ENCODE results near the gene ZNF777.

DNA sequence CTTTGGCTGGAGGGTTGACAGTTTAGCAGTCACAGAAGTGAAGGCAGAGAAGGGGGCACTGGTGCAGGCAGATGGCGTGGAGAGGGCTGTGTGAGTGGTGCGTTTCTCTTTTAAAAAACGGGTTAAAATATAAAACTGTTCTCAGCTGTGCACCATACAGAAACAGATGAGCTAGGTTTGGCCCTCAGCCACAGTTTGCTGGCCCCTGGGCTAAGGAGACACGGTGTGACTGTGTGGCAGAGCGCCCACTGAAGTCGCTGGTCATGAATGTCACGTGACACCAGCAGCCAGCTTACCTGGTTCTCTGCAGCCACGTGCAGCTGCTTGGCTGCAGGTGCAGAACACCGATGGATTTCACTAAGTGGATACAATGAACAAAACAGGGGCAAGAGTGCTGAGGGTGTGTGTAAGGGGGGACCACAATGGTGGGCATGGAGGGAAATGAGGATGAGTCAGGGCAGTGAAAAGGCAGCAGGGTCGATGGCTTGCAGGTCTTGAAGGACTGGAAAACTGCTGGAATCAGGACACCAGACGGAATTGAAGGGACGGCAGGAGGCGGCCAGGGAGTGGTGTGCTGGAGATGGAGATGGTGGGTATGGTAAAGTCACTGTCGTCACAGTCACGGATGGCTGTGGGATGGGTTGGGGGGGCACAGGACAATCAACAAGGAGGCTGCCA, 29.4 kb upstream of the ZNF777 start:
- TF ChIP-seq, protein P1, sequence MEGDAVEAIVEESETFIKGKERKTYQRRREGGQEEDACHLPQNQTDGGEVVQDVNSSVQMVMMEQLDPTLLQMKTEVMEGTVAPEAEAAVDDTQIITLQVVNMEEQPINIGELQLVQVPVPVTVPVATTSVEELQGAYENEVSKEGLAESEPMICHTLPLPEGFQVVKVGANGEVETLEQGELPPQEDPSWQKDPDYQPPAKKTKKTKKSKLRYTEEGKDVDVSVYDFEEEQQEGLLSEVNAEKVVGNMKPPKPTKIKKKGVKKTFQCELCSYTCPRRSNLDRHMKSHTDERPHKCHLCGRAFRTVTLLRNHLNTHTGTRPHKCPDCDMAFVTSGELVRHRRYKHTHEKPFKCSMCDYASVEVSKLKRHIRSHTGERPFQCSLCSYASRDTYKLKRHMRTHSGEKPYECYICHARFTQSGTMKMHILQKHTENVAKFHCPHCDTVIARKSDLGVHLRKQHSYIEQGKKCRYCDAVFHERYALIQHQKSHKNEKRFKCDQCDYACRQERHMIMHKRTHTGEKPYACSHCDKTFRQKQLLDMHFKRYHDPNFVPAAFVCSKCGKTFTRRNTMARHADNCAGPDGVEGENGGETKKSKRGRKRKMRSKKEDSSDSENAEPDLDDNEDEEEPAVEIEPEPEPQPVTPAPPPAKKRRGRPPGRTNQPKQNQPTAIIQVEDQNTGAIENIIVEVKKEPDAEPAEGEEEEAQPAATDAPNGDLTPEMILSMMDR (IDR thresholded peaks at IDR 0.05), result no peak
- TF ChIP-seq TCF7L2 (IDR thresholded peaks at IDR 0.05; ENCODE audit: low read depth, low read length), result no peak
- TF ChIP-seq REST (IDR thresholded peaks at IDR 0.05; ENCODE audit: insufficient read depth in 1 of 2, low read depth in 2 of 2, low read length in 1 of 2), result no peak
- TF ChIP-seq SIN3A (IDR thresholded peaks at IDR 0.05; ENCODE audit: borderline replicate concordance, insufficient read depth, low read depth, low read length), result no peak

All from Panc1 (cell line).